Measurements from ENCODE around the gene USP5.

DNA sequence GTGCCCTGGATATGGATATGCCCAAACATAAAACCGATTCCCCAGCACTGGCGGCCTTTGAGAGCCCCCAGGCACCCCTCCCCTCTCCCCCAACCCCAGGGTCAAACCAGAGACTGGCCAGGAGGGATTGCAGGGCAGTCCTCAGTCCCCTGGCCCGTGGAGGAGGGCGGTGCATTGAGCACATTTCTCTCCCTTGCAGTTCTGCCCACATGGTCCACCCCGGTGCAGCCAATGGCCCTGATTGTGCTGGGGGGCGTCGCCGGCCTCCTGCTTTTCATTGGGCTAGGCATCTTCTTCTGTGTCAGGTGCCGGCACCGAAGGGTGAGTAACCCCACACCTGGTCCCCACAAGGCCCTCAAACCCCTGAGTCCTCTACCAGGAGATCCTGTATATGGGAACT is 33.7 kb upstream of the USP5 start:
- TF ChIP-seq CTCF (IDR thresholded peaks at IDR 0.05; ENCODE audit: low read depth, low read length, poor library complexity, severe bottlenecking) (no peak), EZH2phosphoT487 (IDR thresholded peaks at IDR 0.05; ENCODE audit: borderline replicate concordance, low read length) (no peak)
